HG02610 (cell line): Measurements from ENCODE around the gene DCDC1.
"Not testable (repeated sequence)": the region's sequence is repeated elsewhere in the genome, so short reads cannot be mapped to it uniquely, and the experiment has no call there.

ENCODE experiments used
- ATAC-seq: cut with Tn5 transposase; IDR thresholded peaks from one replicate; pipeline ENCODE4 v1.9.1; 2021; ENCODE audit warnings: mild to moderate bottlenecking, moderate library complexity; ENCODE audit not compliant: unreplicated experiment

The DCDC1 gene

GRCh38 chr11:31000381-31000780 lies 369.2 kb downstream of the DCDC1 start:
- ATAC-seq: no peak

GRCh38 chr11:30992513-30992849 lies 377.1 kb downstream of the DCDC1 start:
- no peak for ATAC-seq

GRCh38 chr11:30991802-30992512 lies 377.6 kb downstream of the DCDC1 start:
- no peak for ATAC-seq

GRCh38 chr11:30991376-30991775 lies 378.2 kb downstream of the DCDC1 start:
- no peak for ATAC-seq

GRCh38 chr11:30990625-30991296 lies 378.8 kb downstream of the DCDC1 start:
- ATAC-seq: no peak

DNA sequence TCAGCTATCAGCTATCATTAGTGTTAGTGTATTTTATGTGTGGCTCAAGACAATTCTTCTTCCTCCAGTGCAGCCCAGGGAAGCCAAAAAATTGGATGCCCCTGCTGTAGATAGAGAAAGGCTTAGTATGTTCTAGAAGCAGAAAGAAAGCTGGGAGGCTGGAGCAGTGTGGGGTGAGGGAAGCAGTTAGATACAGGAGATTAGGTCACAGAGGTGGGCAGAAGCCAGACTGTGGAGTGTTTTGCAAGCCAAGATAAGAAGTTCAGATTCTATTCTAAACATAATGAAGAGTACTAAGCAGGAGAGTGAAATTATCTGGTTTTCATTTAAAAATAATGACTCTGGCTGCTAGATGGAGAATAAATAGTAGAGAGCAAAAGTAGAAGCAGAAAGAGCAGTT lies 381.7 kb downstream of the DCDC1 start:
- ATAC-seq: no peak

GRCh38 chr11:30985536-30985935 lies 384.0 kb downstream of the DCDC1 start:
- ATAC-seq: no peak

GRCh38 chr11:30984827-30985226 lies 384.7 kb downstream of the DCDC1 start:
- ATAC-seq: no peak

DNA sequence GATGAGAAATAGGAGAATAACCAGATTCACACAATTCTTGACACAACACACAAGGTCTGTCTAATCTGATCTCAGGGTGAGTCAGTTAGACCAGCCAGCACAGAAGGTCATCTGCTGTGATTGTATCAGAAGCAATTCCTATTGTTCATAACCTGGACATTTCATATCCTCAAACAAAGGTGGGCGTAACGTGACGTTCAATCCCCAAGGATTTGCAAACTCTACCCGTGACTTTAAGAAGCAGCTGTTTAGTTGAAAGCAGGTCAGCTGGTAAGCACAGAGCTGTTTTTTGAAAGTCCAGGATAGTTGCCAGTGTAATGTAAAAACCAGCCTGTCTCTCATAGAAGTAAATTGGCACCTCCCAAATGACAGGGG lies 385.1 kb downstream of the DCDC1 start:
- no peak for ATAC-seq

- ATAC-seq: no peak
These were observed 385.6 kb downstream of the DCDC1 start for GRCh38 chr11:30983776-30984441.

DNA sequence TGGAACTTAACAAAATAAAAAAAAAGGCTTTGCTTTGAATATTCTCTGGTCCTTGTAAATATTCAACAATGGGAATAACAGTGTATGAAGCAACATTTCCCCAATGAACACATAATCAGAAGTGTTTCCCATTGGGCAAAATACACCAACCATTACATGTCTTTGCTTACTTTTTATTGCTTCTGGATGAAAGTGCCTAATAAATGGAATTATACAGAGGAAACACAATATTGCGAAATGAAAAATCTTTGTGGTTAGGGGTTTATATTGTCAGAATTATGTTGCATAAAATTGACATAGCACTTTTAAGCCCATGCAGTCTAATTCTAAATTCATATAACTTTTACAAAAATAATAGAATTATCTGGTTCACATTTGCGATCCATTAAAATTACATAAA lies 386.4 kb downstream of the DCDC1 start:
- no peak for ATAC-seq

DNA sequence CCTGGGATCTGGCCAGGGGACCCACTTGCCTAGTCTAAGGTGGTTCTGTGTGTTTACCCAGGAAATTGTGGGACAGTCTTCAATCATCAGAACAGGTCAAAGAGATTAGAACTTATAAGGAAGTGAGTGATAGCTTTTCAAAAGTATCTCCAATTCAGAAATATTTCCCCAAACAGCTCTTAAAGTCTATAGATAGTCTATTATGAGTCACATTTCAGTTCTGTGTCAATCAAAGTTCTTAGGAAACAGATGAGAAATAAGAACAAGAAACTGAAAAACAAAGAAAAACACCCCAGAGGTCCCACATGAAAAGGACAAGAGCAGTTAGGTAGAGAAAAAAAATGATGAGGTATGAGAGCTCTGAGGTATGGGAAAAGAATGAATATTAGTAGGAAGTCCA lies 402.0 kb downstream of the DCDC1 start:
- peak; percentile 66 for ATAC-seq

DNA sequence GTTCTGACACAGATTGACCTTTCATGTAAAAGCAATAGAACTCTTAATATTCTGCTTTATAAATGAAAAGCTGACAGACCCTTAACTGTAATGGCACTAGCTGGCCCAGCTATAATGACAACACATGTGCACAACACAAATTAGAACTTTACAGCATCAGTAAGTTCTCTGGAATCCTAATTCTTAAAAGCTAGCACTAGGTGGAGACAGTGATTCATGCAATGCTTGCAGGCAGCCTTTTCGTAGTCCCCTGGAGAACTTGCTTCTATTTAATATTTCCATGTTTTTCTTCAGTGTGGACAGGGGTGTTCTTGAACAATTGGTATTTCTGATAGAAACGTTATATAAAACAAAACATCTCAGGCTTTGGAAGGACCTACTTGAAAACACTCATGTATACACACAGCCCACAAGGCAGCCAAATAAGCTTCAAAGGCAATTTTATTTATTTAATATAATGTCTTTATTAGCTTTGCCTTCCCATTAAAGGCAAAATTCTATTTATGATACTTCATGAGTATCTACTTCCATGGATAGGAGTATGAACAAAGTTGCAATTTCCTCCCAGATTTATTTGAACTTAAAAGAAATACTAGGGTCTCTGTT lies 409.0 kb downstream of the DCDC1 start:
- ATAC-seq: no peak

GRCh38 chr11:30956751-30957150 lies 412.8 kb downstream of the DCDC1 start:
- ATAC-seq: no peak

- ATAC-seq: no peak
These were observed 419.7 kb downstream of the DCDC1 start for GRCh38 chr11:30949838-30950237.

DNA sequence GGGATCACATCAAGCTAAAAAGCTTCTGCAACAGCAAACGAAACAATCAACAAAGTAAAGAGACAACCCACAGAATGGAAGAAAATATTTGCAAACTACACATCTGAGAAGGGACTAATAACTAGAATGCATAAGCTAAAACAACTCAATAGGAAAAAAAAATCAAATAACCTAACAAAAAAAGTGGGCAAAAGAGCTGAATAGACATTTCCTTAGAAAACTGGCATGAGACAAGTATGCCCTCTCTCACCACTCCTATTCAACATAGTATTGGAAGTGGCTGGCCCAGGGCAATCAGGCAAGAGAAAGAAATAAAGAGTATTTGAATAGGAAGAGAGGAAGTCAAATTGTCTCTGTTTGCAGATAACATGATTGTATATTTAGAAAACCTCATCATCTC lies 421.8 kb downstream of the DCDC1 start:
- ATAC-seq: not testable (repeated sequence)

GRCh38 chr11:30938810-30939209 lies 430.7 kb downstream of the DCDC1 start:
- no peak for ATAC-seq

GRCh38 chr11:30938171-30938570 lies 431.4 kb downstream of the DCDC1 start:
- ATAC-seq: no peak

DNA sequence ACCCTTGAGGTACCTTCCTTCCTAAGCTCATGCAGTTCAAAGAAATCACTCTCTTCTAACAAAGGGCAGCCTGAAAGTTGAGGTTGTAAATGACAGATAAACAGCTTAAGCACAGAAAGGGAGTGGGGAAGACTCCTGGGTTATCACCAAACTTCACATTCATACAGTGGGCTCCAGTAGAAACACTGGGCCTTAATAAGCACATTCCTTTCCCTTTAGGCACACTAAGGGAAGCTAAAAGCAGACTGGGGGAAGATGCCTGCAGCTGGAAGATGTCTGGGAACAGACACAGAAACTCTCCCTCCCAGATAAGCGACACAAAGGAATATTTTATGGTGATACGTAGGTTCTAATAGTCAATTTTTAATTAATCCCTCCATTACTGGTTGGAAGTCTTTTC lies 433.0 kb downstream of the DCDC1 start:
- no peak for ATAC-seq

GRCh38 chr11:30935861-30936260 lies 433.7 kb downstream of the DCDC1 start:
- ATAC-seq: no peak

GRCh38 chr11:30926130-30926529 lies 443.4 kb downstream of the DCDC1 start:
- no peak for ATAC-seq

DNA sequence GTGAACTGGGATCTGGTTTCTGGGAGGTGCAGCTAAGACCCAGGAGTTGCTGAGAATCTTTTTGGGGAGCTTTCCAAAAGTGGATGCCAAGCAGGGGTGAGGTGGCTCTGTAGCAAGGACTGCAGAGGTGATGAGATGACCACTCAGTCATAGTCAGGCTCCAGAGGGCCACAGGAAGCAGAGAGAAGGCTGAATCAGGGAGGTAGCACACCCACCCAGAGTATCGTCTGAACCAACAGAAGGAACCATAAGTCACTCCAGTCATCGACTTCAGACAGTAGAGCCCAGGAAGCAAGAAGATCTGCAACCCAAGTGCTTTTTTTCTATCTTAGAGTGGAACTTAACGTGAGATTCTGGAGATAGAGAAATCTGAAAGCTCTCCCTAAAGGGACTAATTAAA lies 447.7 kb downstream of the DCDC1 start:
- ATAC-seq: no peak
